Measurements from ENCODE around the gene GPR176. TPM values are rescaled to one million over a fixed set of nuclear protein-coding genes. Genes with fewer than 3 reads are reported as not detected.

The GPR176 gene
- total and polyA plus RNA-seq, 2 experiments from 2014 or later: 2.7 to 7.0 TPM

GRCh38 chr15:39833515-39833981 is 86.5 kb downstream of the GPR176 start:
- H3K9me2 ChIP-seq (replicated peaks; ENCODE audit: insufficient read depth): no peaks in the 10 kb centered on the region
- TF ChIP-seq EZH2 (IDR thresholded peaks at IDR 0.05; ENCODE audit: borderline replicate concordance) (no peak), CTCF (IDR thresholded peaks at IDR 0.05; ENCODE audit: poor library complexity) (no peak), EZH2phosphoT487 (IDR thresholded peaks at IDR 0.05; ENCODE audit: low read depth, severe bottlenecking, unreplicated experiment) (no peak)
- H3K27ac ChIP-seq: no peak overlapping the region
- H3K9me3 ChIP-seq (ENCODE audit: low read depth): no peaks in the 10 kb centered on the region
- H2AFZ ChIP-seq: no peak overlapping the region
- no peaks in the 10 kb centered on the region for H3K79me2 ChIP-seq
- H3K27me3 ChIP-seq: no peaks in the 10 kb centered on the region
- H4K20me1 ChIP-seq (ENCODE audit: insufficient read depth, poor library complexity, severe bottlenecking): no peaks in the 10 kb centered on the region
- no peaks in the 10 kb centered on the region for H3K4me1 ChIP-seq (ENCODE audit: insufficient read depth)
- DNase-seq (ENCODE audit: low spot score): no peak
- H3K4me2 ChIP-seq: no peak overlapping the region
- 90% methylated on average over 3 of the region's 3 CpGs for WGBS (ENCODE audit: low lambda C conversion rate, missing lambda C conversion rate)
- H3K4me3 ChIP-seq: no peak overlapping the region
- H3K36me3 ChIP-seq (replicated peaks; ENCODE audit: insufficient read depth, low read depth): no peaks in the 10 kb centered on the region

GRCh38 chr15:39830166-39830565 is 89.9 kb downstream of the GPR176 start:
- H3K9me2 ChIP-seq (replicated peaks; ENCODE audit: insufficient read depth): no peaks in the 10 kb centered on the region
- 71% methylated on average over 1 of the region's 1 CpG for WGBS (ENCODE audit: low lambda C conversion rate, missing lambda C conversion rate)
- no peaks in the 10 kb centered on the region for H3K9me3 ChIP-seq (ENCODE audit: low read depth)
- no peaks in the 10 kb centered on the region for H3K4me1 ChIP-seq (ENCODE audit: insufficient read depth)
- no peak for DNase-seq (ENCODE audit: low spot score)
- no peaks in the 10 kb centered on the region for H3K27me3 ChIP-seq
- TF ChIP-seq EZH2phosphoT487 (IDR thresholded peaks at IDR 0.05; ENCODE audit: low read depth, severe bottlenecking, unreplicated experiment) (no peak), CTCF (IDR thresholded peaks at IDR 0.05; ENCODE audit: poor library complexity) (no peak), EZH2 (IDR thresholded peaks at IDR 0.05; ENCODE audit: borderline replicate concordance) (no peak)
- H4K20me1 ChIP-seq (ENCODE audit: insufficient read depth, poor library complexity, severe bottlenecking): no peaks in the 10 kb centered on the region
- H3K36me3 ChIP-seq (replicated peaks; ENCODE audit: insufficient read depth, low read depth): no peaks in the 10 kb centered on the region
- no peak overlapping the region for H3K27ac ChIP-seq
- H2AFZ ChIP-seq: no peak overlapping the region
- no peak overlapping the region for H3K4me3 ChIP-seq
- no peaks in the 10 kb centered on the region for H3K79me2 ChIP-seq
- no peak overlapping the region for H3K4me2 ChIP-seq

GRCh38 chr15:39828374-39828931 is 91.6 kb downstream of the GPR176 start:
- H3K79me2 ChIP-seq: no peaks in the 10 kb centered on the region
- DNase-seq (ENCODE audit: low spot score): peak; percentile 35
- no peak overlapping the region for H3K4me3 ChIP-seq
- H2AFZ ChIP-seq: no peak overlapping the region
- H3K4me2 ChIP-seq: peak overlapping the region; percentile 14
- no peaks in the 10 kb centered on the region for H3K9me3 ChIP-seq (ENCODE audit: low read depth)
- H3K9me2 ChIP-seq (replicated peaks; ENCODE audit: insufficient read depth): no peaks in the 10 kb centered on the region
- no peaks in the 10 kb centered on the region for H4K20me1 ChIP-seq (ENCODE audit: insufficient read depth, poor library complexity, severe bottlenecking)
- no peak for TF ChIP-seq EZH2phosphoT487 (IDR thresholded peaks at IDR 0.05; ENCODE audit: low read depth, severe bottlenecking, unreplicated experiment)
- H3K27ac ChIP-seq: peak overlapping the region; percentile 18
- no peaks in the 10 kb centered on the region for H3K27me3 ChIP-seq
- H3K4me1 ChIP-seq (ENCODE audit: insufficient read depth): no peaks in the 10 kb centered on the region
- 45% methylated on average over 6 of the region's 6 CpGs for WGBS (ENCODE audit: low lambda C conversion rate, missing lambda C conversion rate)
- H3K36me3 ChIP-seq (replicated peaks; ENCODE audit: insufficient read depth, low read depth): no peaks in the 10 kb centered on the region

GRCh38 chr15:39826975-39827374 is 93.1 kb downstream of the GPR176 start:
- Histone ChIP-seq H3K27me3 (no peaks in the 10 kb centered on the region), H3K4me2 (no peak overlapping the region), H3K79me2 (no peaks in the 10 kb centered on the region), H3K27ac (no peak overlapping the region), H3K9me3 (ENCODE audit: low read depth) (no peaks in the 10 kb centered on the region), H2AFZ (no peak overlapping the region), H3K9me2 (replicated peaks; ENCODE audit: insufficient read depth) (no peaks in the 10 kb centered on the region), H3K36me3 (replicated peaks; ENCODE audit: insufficient read depth, low read depth) (no peaks in the 10 kb centered on the region), H3K4me3 (no peak overlapping the region), H4K20me1 (ENCODE audit: insufficient read depth, poor library complexity, severe bottlenecking) (no peaks in the 10 kb centered on the region), H3K4me1 (ENCODE audit: insufficient read depth) (no peaks in the 10 kb centered on the region)
- TF ChIP-seq CTCF (IDR thresholded peaks at IDR 0.05; ENCODE audit: poor library complexity) (no peak), EZH2phosphoT487 (IDR thresholded peaks at IDR 0.05; ENCODE audit: low read depth, severe bottlenecking, unreplicated experiment) (no peak), EZH2 (IDR thresholded peaks at IDR 0.05; ENCODE audit: borderline replicate concordance) (no peak)
- no peak for DNase-seq (ENCODE audit: low spot score)
- 97% methylated on average over 2 of the region's 2 CpGs for WGBS (ENCODE audit: low lambda C conversion rate, missing lambda C conversion rate)
